Neural progenitor cell (in vitro differentiated cells): ENCODE data around the gene TBATA.

ENCODE experiments used
- EZH2 ChIP-seq: fragments of 200-600 bp; sonication (generic); IDR thresholded peaks from 2 replicates; pipeline ENCODE4 v1.6.1; 2017; ENCODE audit warnings: antibody characterized with exemption, mild to moderate bottlenecking, moderate library complexity
- TF ChIP-seq, protein P1 (sequence below): fragments of 200-600 bp; sonication (generic); IDR thresholded peaks from 2 replicates; pipeline ENCODE4 v1.5.1; 2017; ENCODE audit warnings: antibody characterized with exemption, mild to moderate bottlenecking

DNA sequence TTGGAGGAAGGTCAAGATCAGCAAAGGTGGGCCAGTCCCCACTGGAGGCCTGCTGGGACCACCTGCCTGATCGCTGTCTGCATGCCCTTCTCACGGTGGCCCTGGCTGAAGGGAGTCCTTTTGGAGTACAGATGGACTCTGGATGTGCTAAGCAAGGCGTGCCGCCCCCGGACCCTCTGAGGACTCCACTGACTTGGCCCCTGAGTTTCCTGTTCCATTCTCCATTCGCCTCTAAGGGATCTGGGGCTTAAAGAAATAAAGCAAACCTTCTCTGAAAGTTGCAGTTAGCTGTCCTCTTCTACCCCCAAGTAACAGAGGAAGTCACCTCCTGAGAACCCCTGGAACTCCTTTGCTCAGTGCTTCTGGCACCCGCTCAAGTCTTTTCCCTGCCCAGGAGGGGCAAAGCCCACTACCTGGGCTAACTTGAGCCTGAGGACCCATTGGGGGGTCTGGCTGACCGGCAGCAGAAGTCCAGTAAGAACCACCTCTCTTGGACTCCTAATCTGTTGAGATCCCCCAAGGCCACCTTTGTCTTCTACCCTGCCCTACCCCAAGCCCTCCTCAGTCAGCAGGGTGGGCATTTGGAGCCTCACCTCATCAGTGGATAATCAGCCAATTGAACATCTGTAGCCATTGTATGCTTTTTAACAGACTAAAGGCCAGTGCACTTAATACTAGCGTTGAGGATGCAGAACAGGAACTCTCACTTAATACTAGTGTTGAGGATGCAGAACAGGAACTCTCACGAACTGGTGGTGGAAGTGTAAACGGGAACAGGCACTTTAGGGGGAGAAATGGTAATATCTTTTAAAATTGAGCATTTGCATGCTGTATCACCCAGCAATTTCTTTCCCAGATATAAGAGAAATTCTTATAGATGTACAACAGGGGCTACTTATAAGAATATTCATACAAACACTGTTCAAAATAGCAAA, 2.2 kb downstream of the TBATA start:
- TF ChIP-seq, protein P1, sequence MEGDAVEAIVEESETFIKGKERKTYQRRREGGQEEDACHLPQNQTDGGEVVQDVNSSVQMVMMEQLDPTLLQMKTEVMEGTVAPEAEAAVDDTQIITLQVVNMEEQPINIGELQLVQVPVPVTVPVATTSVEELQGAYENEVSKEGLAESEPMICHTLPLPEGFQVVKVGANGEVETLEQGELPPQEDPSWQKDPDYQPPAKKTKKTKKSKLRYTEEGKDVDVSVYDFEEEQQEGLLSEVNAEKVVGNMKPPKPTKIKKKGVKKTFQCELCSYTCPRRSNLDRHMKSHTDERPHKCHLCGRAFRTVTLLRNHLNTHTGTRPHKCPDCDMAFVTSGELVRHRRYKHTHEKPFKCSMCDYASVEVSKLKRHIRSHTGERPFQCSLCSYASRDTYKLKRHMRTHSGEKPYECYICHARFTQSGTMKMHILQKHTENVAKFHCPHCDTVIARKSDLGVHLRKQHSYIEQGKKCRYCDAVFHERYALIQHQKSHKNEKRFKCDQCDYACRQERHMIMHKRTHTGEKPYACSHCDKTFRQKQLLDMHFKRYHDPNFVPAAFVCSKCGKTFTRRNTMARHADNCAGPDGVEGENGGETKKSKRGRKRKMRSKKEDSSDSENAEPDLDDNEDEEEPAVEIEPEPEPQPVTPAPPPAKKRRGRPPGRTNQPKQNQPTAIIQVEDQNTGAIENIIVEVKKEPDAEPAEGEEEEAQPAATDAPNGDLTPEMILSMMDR, result no peak
- TF ChIP-seq EZH2, result no peak
